ENCODE data around the gene CASKIN2.

CASKIN2 gene

DNA sequence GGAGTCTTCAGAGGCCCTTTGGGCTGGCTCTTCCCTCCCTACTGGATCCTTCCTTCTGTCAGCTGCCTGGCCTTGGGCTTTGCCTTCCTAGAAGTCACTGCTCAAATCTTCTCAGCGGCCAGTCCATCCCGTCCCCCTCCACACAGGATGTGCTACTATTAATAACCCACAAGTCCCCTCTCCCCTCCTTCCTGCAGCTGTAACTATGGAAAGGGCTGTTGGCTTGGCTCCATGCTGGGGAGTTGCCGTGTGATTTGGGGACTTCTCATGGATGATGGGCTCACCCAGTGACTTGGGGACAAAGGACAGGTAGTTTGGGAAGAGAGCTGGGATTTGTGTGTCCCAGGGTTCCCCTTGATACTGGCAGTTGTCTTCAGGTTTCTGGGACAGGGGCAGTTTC, 39.5 kb downstream of the CASKIN2 start:
- CTCF ChIA-PET = interaction anchor here (0.6 to 3.4 kb wide), 8 partner anchors 11 to 205 kb away, joined by 3 to 9 read pairs (median 3); partner anchors contain the start of genes MIF4GD, TMEM94 and TSEN54
- TF ChIP-seq, protein P1, sequence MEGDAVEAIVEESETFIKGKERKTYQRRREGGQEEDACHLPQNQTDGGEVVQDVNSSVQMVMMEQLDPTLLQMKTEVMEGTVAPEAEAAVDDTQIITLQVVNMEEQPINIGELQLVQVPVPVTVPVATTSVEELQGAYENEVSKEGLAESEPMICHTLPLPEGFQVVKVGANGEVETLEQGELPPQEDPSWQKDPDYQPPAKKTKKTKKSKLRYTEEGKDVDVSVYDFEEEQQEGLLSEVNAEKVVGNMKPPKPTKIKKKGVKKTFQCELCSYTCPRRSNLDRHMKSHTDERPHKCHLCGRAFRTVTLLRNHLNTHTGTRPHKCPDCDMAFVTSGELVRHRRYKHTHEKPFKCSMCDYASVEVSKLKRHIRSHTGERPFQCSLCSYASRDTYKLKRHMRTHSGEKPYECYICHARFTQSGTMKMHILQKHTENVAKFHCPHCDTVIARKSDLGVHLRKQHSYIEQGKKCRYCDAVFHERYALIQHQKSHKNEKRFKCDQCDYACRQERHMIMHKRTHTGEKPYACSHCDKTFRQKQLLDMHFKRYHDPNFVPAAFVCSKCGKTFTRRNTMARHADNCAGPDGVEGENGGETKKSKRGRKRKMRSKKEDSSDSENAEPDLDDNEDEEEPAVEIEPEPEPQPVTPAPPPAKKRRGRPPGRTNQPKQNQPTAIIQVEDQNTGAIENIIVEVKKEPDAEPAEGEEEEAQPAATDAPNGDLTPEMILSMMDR (IDR thresholded peaks at IDR 0.05; ENCODE audit: insufficient read depth, low read length, missing control alignments) = no peak
- no peak overlapping the region for H3K4me3 ChIP-seq (ENCODE audit: low read depth, low read length)
- DNase-seq (ENCODE audit: low read depth, low spot score) = no peak
- POLR2A ChIA-PET = interaction anchor here (0.9 kb wide), 1 partner anchor 22 kb away, joined by 3 read pairs; no protein-coding TSS in a partner anchor

- TF ChIP-seq, protein P1 (IDR thresholded peaks at IDR 0.05; ENCODE audit: insufficient read depth, low read length, missing control alignments) = no peak
- ChIA-PET CTCF (interaction anchor here (0.7 to 3.4 kb wide), 6 partner anchors 11 to 49 kb away, joined by 3 to 9 read pairs (median 3); partner anchors contain the start of genes TMEM94 and TSEN54), POLR2A (interaction anchor here (0.9 kb wide), 1 partner anchor 23 kb away, joined by 3 read pairs; no protein-coding TSS in a partner anchor)
- no peak overlapping the region for H3K4me3 ChIP-seq (ENCODE audit: low read depth, low read length)
- no peak for DNase-seq (ENCODE audit: low read depth, low spot score)
Observed at GRCh38 chr17:75475144-75475835, 40.0 kb downstream of the CASKIN2 start.

DNA sequence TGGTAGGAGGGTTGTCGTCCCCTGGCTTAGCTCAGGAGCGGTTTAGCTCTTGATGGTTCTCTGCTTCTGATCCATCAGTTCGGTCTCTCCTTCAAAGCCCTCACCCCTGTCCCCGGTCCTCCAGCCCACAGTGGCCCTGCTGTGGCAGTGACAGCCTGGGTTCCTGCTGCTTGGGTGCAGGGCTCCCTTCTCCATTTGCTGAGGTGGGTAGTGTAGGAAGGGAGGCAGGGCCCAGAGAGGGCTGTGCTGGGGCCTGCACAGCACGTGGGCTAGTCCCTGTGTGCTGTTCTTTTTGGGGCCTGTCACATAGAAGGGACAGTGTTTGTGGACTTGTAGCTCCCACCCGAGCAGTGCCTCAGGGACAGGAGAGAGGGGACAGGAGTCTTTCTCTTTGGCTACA, 40.6 kb downstream of the CASKIN2 start:
- ChIA-PET POLR2A (no interaction called here), CTCF (interaction anchor here (0.8 to 1.0 kb wide), 3 partner anchors 11 to 18 kb away, joined by 3 to 4 read pairs (median 3); partner anchors contain the start of gene TMEM94)
- TF ChIP-seq, protein P1 (IDR thresholded peaks at IDR 0.05; ENCODE audit: insufficient read depth, low read length, missing control alignments) = no peak
- no peak overlapping the region for H3K4me3 ChIP-seq (ENCODE audit: low read depth, low read length)
- no peak for DNase-seq (ENCODE audit: low read depth, low spot score)

GRCh38 chr17:75473246-75473645, 42.1 kb downstream of the CASKIN2 start:
- POLR2A ChIA-PET = no interaction called here
- CTCF ChIA-PET = interaction anchor here (1.0 kb wide), 1 partner anchor 43 kb away, joined by 3 read pairs; the partner anchor contains the start of gene TSEN54
- TF ChIP-seq, protein P1 (IDR thresholded peaks at IDR 0.05; ENCODE audit: insufficient read depth, low read length, missing control alignments) = no peak
- H3K4me3 ChIP-seq (ENCODE audit: low read depth, low read length) = no peak overlapping the region
- no peak for DNase-seq (ENCODE audit: low read depth, low spot score)

DNA sequence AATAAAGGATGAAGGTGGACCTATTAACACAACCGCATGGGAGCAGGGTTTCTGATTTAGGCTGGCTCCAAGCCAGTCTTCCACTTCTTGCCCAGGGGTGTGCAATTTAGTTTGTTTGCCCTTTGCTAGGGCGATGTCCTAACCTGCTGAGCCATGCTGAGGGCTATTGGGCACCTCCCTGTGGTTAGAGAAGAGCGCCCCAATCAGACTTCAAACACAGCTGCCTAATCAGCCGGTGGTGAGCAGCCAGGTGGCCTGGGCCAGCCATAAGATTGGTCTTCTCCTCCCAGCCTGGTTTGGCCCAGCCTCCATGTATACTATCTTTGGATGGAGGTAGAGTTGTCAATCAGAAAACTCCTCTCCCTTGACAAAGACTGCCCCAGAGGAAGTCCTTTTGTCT, 43.2 kb downstream of the CASKIN2 start:
- ChIA-PET POLR2A (no interaction called here), CTCF (no interaction called here)
- DNase-seq (ENCODE audit: low read depth, low spot score) = no peak

DNA sequence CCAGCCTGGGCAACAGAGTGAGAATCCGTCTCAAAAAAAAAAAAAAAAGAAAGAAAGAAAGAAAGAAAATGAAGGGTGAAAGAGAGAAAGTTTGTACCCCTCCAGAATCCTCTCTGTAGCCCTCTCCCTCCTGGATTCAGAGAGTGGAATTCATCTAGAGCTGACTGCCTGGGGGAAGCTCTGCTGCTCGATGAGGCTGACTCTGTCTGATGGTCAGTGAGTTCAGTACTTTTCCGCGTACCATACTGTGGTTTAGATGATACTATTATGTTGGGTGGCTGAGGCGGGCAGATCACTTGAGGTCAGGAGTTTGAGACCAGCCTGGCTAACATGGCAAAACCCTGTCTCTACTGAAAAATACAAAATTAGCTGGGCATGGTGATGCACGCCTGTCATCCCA, 44.1 kb downstream of the CASKIN2 start:
- H3K4me3 ChIP-seq (ENCODE audit: low read depth, low read length) = no peak overlapping the region
- POLR2A ChIA-PET = no interaction called here
- no peak for DNase-seq (ENCODE audit: low read depth, low spot score)
- TF ChIP-seq, protein P1 (IDR thresholded peaks at IDR 0.05; ENCODE audit: insufficient read depth, low read length, missing control alignments) = no peak
- CTCF ChIA-PET = no interaction called here

More for the DNA sequence above, 43.2 kb downstream of the CASKIN2 start:
- no peak overlapping the region for H3K4me3 ChIP-seq (ENCODE audit: low read depth, low read length)
- TF ChIP-seq, protein P1 (IDR thresholded peaks at IDR 0.05; ENCODE audit: insufficient read depth, low read length, missing control alignments) = no peak
